MCF 10A (cell line): ENCODE results near the gene LGI1. TPM values are rescaled to one million over a fixed set of nuclear protein-coding genes. Genes with fewer than 3 reads are reported as not detected.

Experiments used
- BruUV-seq: library from RNA; stranded (reverse); fragments of 400-500 nt; replicated peaks from 2 replicates; lab custom pipeline; 2021; lab: Mats Ljungman, UMichigan
- CTCF ChIA-PET: fragments of 300-600 bp; sonication (Branson Sonifier 250); formaldehyde crosslinking; extraction: SDS; loops from one replicate; lab custom pipeline; 2021; ENCODE audit warnings: antibody characterized with exemption, inconsistent platforms; lab: Yijun Ruan, JAX
- POLR2A ChIA-PET: fragments of 300-600, 350-650 bp; sonication (Branson Sonifier 250); formaldehyde crosslinking; extraction: SDS; loops from one replicate; lab custom pipeline; 2020; ENCODE audit warnings: antibody characterized with exemption, inconsistent platforms; lab: Yijun Ruan, JAX
- DNase-seq: peaks from one replicate; pipeline ENCODE4 v3.0.0-alpha.2; 2018; ENCODE audit not compliant: unreplicated experiment
- H3K27ac Mint-ChIP-seq: one replicate; pipeline ENCODE4 v1.8.0; 2022; ENCODE audit warnings: mild to moderate bottlenecking, low read depth, mixed read lengths; ENCODE audit not compliant: unreplicated experiment
- H3K27me3 Mint-ChIP-seq: one replicate; pipeline ENCODE4 v1.8.0; 2022; ENCODE audit warnings: mixed read lengths; ENCODE audit not compliant: insufficient read depth, unreplicated experiment
- H3K36me3 Mint-ChIP-seq: one replicate; pipeline ENCODE4 v1.8.0; 2022; ENCODE audit warnings: mild to moderate bottlenecking, moderate library complexity, mixed read lengths; ENCODE audit not compliant: insufficient read depth, unreplicated experiment
- H3K4me1 Mint-ChIP-seq: one replicate; pipeline ENCODE4 v1.8.0; 2022; ENCODE audit warnings: mixed read lengths; ENCODE audit not compliant: insufficient read depth, unreplicated experiment
- H3K4me3 Mint-ChIP-seq: one replicate; pipeline ENCODE4 v1.8.0; 2022; ENCODE audit warnings: mild to moderate bottlenecking, moderate library complexity, mixed read lengths; ENCODE audit not compliant: unreplicated experiment
- H3K9me3 Mint-ChIP-seq: one replicate; pipeline ENCODE4 v1.8.0; 2022; ENCODE audit warnings: mixed read lengths; ENCODE audit not compliant: unreplicated experiment
- CTCF ChIP-seq: fragments of 200-600 bp; IDR thresholded peaks from one replicate; pipeline ENCODE4 v1.8.0; 2022; ENCODE audit warnings: antibody characterized with exemption, mild to moderate bottlenecking; ENCODE audit not compliant: unreplicated experiment
- intact Hi-C: fragments of 100-400 bp; cut with micrococcal nuclease; formaldehyde crosslinking; loops from 2 replicates; pipeline ENCODE4 v1.14.1; 2022
- total RNA-seq: library from RNA; stranded (reverse); gene quantifications from 2 replicates; pipeline ENCODE4 v1.2.3, GENCODE V29; 2022

The LGI1 gene
- total RNA-seq, 1 experiment from 2014 or later: not detected

GRCh38 chr10:93806903-93807302 is 49.2 kb downstream of the LGI1 start:
- no peak for TF ChIP-seq CTCF
- BruUV-seq: no TSS peak
- Mint-ChIP-seq H3K4me3 (no peak overlapping the region), H3K4me1 (peaks cover 12% of the 10 kb centered on the region), H3K36me3 (no peaks in the 10 kb centered on the region), H3K27me3 (peaks cover 22% of the 10 kb centered on the region), H3K27ac (no peak overlapping the region), H3K9me3 (no peaks in the 10 kb centered on the region)
- intact Hi-C loops: no loop called here
- peak; percentile 50 for DNase-seq
- CTCF ChIA-PET: interaction anchor here (1.3 to 2.4 kb wide), 4 partner anchors 9 to 514 kb away, joined by 3 to 13 read pairs (median 5); no protein-coding TSS in a partner anchor
- POLR2A ChIA-PET: interaction anchor here (0.7 to 1.3 kb wide), 2 partner anchors 9 to 100 kb away, joined by 3 to 4 read pairs; no protein-coding TSS in a partner anchor

- no peaks in the 10 kb centered on the region for H3K36me3 Mint-ChIP-seq
- TF ChIP-seq CTCF: no peak
- H3K27me3 Mint-ChIP-seq: peaks cover 17% of the 10 kb centered on the region
- intact Hi-C loops: no loop called here
- no peaks in the 10 kb centered on the region for H3K9me3 Mint-ChIP-seq
- no TSS peak for BruUV-seq
- H3K4me3 Mint-ChIP-seq: no peak overlapping the region
- peaks cover 7% of the 10 kb centered on the region for H3K4me1 Mint-ChIP-seq
- H3K27ac Mint-ChIP-seq: no peak overlapping the region
- POLR2A ChIA-PET: interaction anchor here (1.2 to 1.3 kb wide), 2 partner anchors 9 to 104 kb away, joined by 4 read pairs; no protein-coding TSS in a partner anchor
- DNase-seq: no peak
- CTCF ChIA-PET: interaction anchor here (1.0 to 2.4 kb wide), 7 partner anchors 8 to 514 kb away, joined by 3 to 8 read pairs (median 4); no protein-coding TSS in a partner anchor
These were observed 49.6 kb downstream of the LGI1 start for GRCh38 chr10:93807371-93807770.

DNA sequence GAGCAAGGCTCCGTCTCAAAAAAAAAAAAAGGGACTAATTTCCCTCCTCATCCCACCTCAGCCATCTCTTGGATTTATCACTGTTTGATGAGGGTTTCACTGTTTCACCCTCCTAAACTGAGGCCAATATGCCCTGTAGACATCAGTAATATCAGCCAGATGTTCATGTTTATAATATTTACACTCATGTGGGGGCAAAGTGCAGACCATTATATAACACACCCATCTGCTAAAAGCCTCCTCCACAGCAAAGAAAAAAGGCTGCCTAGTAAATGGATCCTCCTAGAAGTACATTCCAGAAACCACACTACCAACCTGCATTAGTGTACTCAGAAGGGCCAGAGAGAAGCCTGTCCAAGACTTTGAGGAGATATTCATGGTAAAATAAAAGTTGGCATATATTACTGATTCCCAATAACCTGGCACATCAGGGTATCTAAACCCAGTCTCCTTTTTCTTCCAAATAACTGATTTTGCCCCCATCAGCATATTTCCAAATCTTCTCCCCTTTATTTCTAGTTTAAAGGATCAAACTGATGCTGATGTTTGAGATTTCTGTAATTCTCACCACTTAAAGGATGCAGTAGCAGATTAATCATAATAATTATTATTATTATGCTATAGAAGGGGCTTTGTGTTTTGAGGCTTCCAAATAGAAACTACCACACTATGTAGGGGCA is 55.1 kb downstream of the LGI1 start:
- no peak for TF ChIP-seq CTCF
- Mint-ChIP-seq H3K27ac (no peak overlapping the region), H3K4me1 (peaks cover 19% of the 10 kb centered on the region), H3K4me3 (no peak overlapping the region), H3K27me3 (peaks cover 14% of the 10 kb centered on the region), H3K9me3 (no peaks in the 10 kb centered on the region), H3K36me3 (no peaks in the 10 kb centered on the region)
- intact Hi-C loops: loop anchor here (10.0 kb wide), 1 partner anchor 632 kb away; no protein-coding TSS in a partner anchor
- no peak for DNase-seq
- CTCF ChIA-PET: interaction anchor here (0.7 to 4.8 kb wide), 10 partner anchors 8 to 1666 kb away, joined by 3 to 83 read pairs (median 4); partner anchors contain the start of gene FRA10AC1
- no TSS peak for BruUV-seq
- POLR2A ChIA-PET: no interaction called here
